ENCODE results near the gene TTLL10.

DNA sequence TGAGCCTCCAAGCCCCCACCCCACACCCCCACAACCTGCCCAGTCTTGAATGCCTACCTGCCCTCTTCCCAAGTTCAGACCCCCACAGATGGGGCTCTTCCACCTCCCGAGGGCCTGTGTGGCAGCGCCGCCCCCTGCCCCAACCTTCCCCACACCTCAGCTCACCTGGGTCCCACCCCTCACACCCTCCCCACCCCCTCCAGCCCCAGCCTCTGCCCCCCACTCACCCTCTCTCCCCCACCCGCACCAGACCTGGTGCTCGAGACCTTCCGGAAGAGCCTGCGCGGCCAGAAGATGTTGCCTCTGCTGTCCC lies 23.5 kb downstream of the TTLL10 start:
- TF ChIP-seq, protein P1, sequence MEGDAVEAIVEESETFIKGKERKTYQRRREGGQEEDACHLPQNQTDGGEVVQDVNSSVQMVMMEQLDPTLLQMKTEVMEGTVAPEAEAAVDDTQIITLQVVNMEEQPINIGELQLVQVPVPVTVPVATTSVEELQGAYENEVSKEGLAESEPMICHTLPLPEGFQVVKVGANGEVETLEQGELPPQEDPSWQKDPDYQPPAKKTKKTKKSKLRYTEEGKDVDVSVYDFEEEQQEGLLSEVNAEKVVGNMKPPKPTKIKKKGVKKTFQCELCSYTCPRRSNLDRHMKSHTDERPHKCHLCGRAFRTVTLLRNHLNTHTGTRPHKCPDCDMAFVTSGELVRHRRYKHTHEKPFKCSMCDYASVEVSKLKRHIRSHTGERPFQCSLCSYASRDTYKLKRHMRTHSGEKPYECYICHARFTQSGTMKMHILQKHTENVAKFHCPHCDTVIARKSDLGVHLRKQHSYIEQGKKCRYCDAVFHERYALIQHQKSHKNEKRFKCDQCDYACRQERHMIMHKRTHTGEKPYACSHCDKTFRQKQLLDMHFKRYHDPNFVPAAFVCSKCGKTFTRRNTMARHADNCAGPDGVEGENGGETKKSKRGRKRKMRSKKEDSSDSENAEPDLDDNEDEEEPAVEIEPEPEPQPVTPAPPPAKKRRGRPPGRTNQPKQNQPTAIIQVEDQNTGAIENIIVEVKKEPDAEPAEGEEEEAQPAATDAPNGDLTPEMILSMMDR (IDR thresholded peaks at IDR 0.05) = no peak
- no peak for TF ChIP-seq EP300 (IDR thresholded peaks at IDR 0.05)

All from gastroesophageal sphincter (tissue), 3 donors.